Upper lobe of right lung (tissue), 1 donor: Measurements from ENCODE around the gene NRL. TPM values are rescaled to one million over a fixed set of nuclear protein-coding genes. Genes with fewer than 3 reads are reported as not detected.

Experiments used
- microRNA-seq: library from miRNA; unstranded; fragments of <30 nt; microRNA quantifications from one replicate; pipeline ENCODE4 v1.2.0, GENCODE V29; 2020; ENCODE audit warnings: borderline microRNAs expressed
- total RNA-seq: library from RNA; stranded (reverse); fragmentation: NEBNext Ultra II Directional; extraction: Animal tissue kit (Norgen Biotek cat#: 25700); gene quantifications from one replicate; pipeline ENCODE4 v1.2.1, GENCODE V29; 2021
- donor health status: DM: no; HTN: yes; CAD: no; lungs with severe emphysema.

The NRL gene
- total RNA-seq, 1 donor from 2014 or later = 2.8 TPM

Small RNAs within 50 kb of the gene (microRNA-seq; reads per million reads assigned to microRNA genes)
- not detected for gene MIR7703

Other genes with a start within 250 kb of the NRL start
- gene DHRS4, start 161.2 kb downstream of the NRL start, total RNA-seq = 25.8 TPM
- gene DHRS4L2, start 126.0 kb downstream of the NRL start, total RNA-seq = 16.3 TPM
- 0.96 TPM for gene CARMIL3, start 62.9 kb downstream of the NRL start, total RNA-seq
- gene CPNE6, start 43.4 kb downstream of the NRL start, total RNA-seq = not detected
- gene PCK2, start 20.6 kb downstream of the NRL start, total RNA-seq = 39.9 TPM
- 57.8 TPM for gene DCAF11, start 172 bp downstream of the NRL start, total RNA-seq
- 1.1 TPM for gene FITM1, start 15.7 kb upstream of the NRL start, total RNA-seq
- 171 TPM for gene PSME1, start 21.2 kb upstream of the NRL start, total RNA-seq
- gene EMC9, start 26.6 kb upstream of the NRL start, total RNA-seq = 10.5 TPM
- 138 TPM for gene PSME2, start 31.7 kb upstream of the NRL start, total RNA-seq
- gene RNF31, start 32.5 kb upstream of the NRL start, total RNA-seq = 52.3 TPM
- 123 TPM for gene IRF9, start 46.3 kb upstream of the NRL start, total RNA-seq
- gene REC8, start 57.1 kb upstream of the NRL start, total RNA-seq = 18.5 TPM
- 25.1 TPM for gene IPO4, start 73.9 kb upstream of the NRL start, total RNA-seq
- gene TM9SF1, start 80.5 kb upstream of the NRL start, total RNA-seq = 52.0 TPM
- not detected for gene TSSK4, start 90.7 kb upstream of the NRL start, total RNA-seq
- gene CHMP4A, start 98.5 kb upstream of the NRL start, total RNA-seq = 48.0 TPM
- gene MDP1, start 101.1 kb upstream of the NRL start, total RNA-seq = 17.8 TPM
- 142 TPM for gene NEDD8, start 117.4 kb upstream of the NRL start, total RNA-seq
- gene GMPR2, start 118.0 kb upstream of the NRL start, total RNA-seq = 73.2 TPM
- gene TINF2, start 127.7 kb upstream of the NRL start, total RNA-seq = 92.3 TPM
- 12.3 TPM for gene TGM1, start 148.2 kb upstream of the NRL start, total RNA-seq
- gene RABGGTA, start 156.6 kb upstream of the NRL start, total RNA-seq = 50.3 TPM
- 28.0 TPM for gene DHRS1, start 184.8 kb upstream of the NRL start, total RNA-seq
- 21.4 TPM for gene NOP9, start 184.9 kb upstream of the NRL start, total RNA-seq
- 18.8 TPM for gene CIDEB, start 193.0 kb upstream of the NRL start, total RNA-seq
- 6.4 TPM for gene LTB4R2, start 195.2 kb upstream of the NRL start, total RNA-seq
- 9.8 TPM for gene LTB4R, start 196.6 kb upstream of the NRL start, total RNA-seq
- 54.5 TPM for gene ADCY4, start 220.1 kb upstream of the NRL start, total RNA-seq
- gene RIPK3, start 225.0 kb upstream of the NRL start, total RNA-seq = 23.4 TPM